ENCODE data around the gene TMX1.

- no peak for TF ChIP-seq CTCF (IDR thresholded peaks at IDR 0.05; ENCODE audit: low read depth, low read length, poor library complexity, severe bottlenecking)
- no peak for TF ChIP-seq EZH2phosphoT487 (IDR thresholded peaks at IDR 0.05; ENCODE audit: borderline replicate concordance, low read length)
Measured at GRCh38 chr14:51203881-51204280, 36.2 kb upstream of the TMX1 start.

Measured in DOHH2 (cell line).